Endothelial cell of umbilical vein (primary cell): ENCODE data around the gene CASP6. TPM values are rescaled to one million over a fixed set of nuclear protein-coding genes. Genes with fewer than 3 reads are reported as not detected.
A peak's percentile ranks its signal among the peaks of the same experiment; 100 is the strongest.

ENCODE experiments used
- BruUV-seq: library from RNA; stranded (reverse); fragments of 400-500 nt; replicated peaks from 2 replicates; lab custom pipeline; 2021; lab: Mats Ljungman, UMichigan
- CTCF ChIA-PET: fragments of 300-600, 350-600 bp; sonication (Branson Sonifier 250); formaldehyde crosslinking; loops from one replicate; lab custom pipeline; 2021; ENCODE audit warnings: antibody characterized with exemption, inconsistent platforms; lab: Charles Lee
- POLR2A ChIA-PET: fragments of 300-600, 350-600 bp; sonication (Branson Sonifier 250); formaldehyde crosslinking; loops from one replicate; lab custom pipeline; 2021; ENCODE audit warnings: antibody characterized with exemption, inconsistent platforms; lab: Charles Lee
- DNase-seq: peaks from one replicate; pipeline ENCODE4 v3.0.0-alpha.2; 2011; ENCODE audit warnings: low read depth, low spot score
- FAIRE-seq: peaks from 2 replicates; lab custom pipeline; 2011; peaks lifted over from hg19 to GRCh38; lab: Jason Lieb, UNC
- H2AFZ ChIP-seq: 2 replicates; pipeline ENCODE4 v1.6.0; 2012; ENCODE audit warnings: low read depth, low read length, control low read depth, inconsistent platforms
- H3K27ac ChIP-seq: 2 replicates; pipeline ENCODE4 v1.5.1; 2011; ENCODE audit warnings: low read depth, mild to moderate bottlenecking, control low read depth, low read length, moderate library complexity; ENCODE audit not compliant: insufficient read depth
- H3K27me3 ChIP-seq, 2 experiments: 2 replicates each; pipeline versions ENCODE4 v1.6.0 to v1.6.1; 2011; ENCODE audit warnings: low read length in 2 of 2, mixed read lengths in 1 of 2; ENCODE audit not compliant: control insufficient read depth in 2 of 2, insufficient read depth in 2 of 2
- H3K36me3 ChIP-seq, 2 experiments: 2 replicates in 1 of 2; 3 replicates in 1 of 2; pipeline ENCODE4 v1.5.1; 2011; ENCODE audit warnings: low read length in 2 of 2, mild to moderate bottlenecking in 1 of 2, moderate library complexity in 1 of 2; ENCODE audit not compliant: control insufficient read depth in 2 of 2, insufficient read depth in 2 of 2; ENCODE audit errors: extremely low read depth in 1 of 2
- H3K4me1 ChIP-seq: 3 replicates; pipeline ENCODE4 v1.5.1; 2011; ENCODE audit warnings: mild to moderate bottlenecking, low read length; ENCODE audit not compliant: control insufficient read depth, insufficient read depth; ENCODE audit errors: extremely low read depth
- H3K4me2 ChIP-seq: 2 replicates; pipeline ENCODE4 v1.6.1; 2011; ENCODE audit warnings: low read length, control low read depth, mixed read lengths; ENCODE audit not compliant: insufficient read depth
- H3K4me3 ChIP-seq, 3 experiments: fragments of 200-600 bp in 1 of 3; sonication (generic), shearing (Covaris generic) in 1 of 3; replicated peaks in 1 of 3; 2 replicates each; pipeline ENCODE4 v1.5.1; 2011 to 2016; ENCODE audit warnings: control low read depth in 3 of 3, low read length in 3 of 3, mild to moderate bottlenecking in 2 of 3, inconsistent platforms in 1 of 3, low read depth in 1 of 3, moderate library complexity in 1 of 3; ENCODE audit not compliant: insufficient read depth in 1 of 3
- H3K79me2 ChIP-seq: 2 replicates; pipeline ENCODE4 v1.6.0; 2012; ENCODE audit warnings: low read length, inconsistent platforms; ENCODE audit not compliant: control insufficient read depth, insufficient read depth
- H3K9ac ChIP-seq: replicated peaks from 2 replicates; pipeline ENCODE3; 2011; ENCODE audit warnings: low read length, control low read depth; ENCODE audit not compliant: insufficient read depth; ENCODE audit errors: extremely low read depth
- H3K9me1 ChIP-seq: replicated peaks from 3 replicates; pipeline ENCODE4 v1.6.0; 2011; ENCODE audit warnings: mild to moderate bottlenecking, low read length; ENCODE audit not compliant: control insufficient read depth, insufficient read depth; ENCODE audit errors: extremely low read depth
- H3K9me3 ChIP-seq: replicated peaks from 2 replicates; pipeline ENCODE4 v1.5.1; 2012; ENCODE audit warnings: low read length, inconsistent platforms; ENCODE audit not compliant: control insufficient read depth, insufficient read depth
- H4K20me1 ChIP-seq: replicated peaks from 2 replicates; pipeline ENCODE3; 2011; ENCODE audit warnings: mild to moderate bottlenecking, low read length; ENCODE audit not compliant: control insufficient read depth, insufficient read depth; ENCODE audit errors: extremely low read depth
- EZH2 ChIP-seq: IDR thresholded peaks from 2 replicates; pipeline ENCODE4 v1.6.1; 2012; ENCODE audit warnings: borderline replicate concordance, low read depth, mild to moderate bottlenecking, moderate library complexity, low read length, inconsistent platforms; ENCODE audit not compliant: severe bottlenecking
- FOS ChIP-seq: IDR thresholded peaks from 2 replicates; pipeline ENCODE4 v1.6.1; 2011; ENCODE audit warnings: mild to moderate bottlenecking, low read length, moderate library complexity, borderline replicate concordance; ENCODE audit not compliant: insufficient read depth
- GATA2 ChIP-seq: IDR thresholded peaks from 2 replicates; pipeline ENCODE4 v1.7.0; 2011; ENCODE audit warnings: low read depth, mild to moderate bottlenecking, moderate library complexity, mixed read lengths, low read length; ENCODE audit not compliant: insufficient read length, insufficient read depth
- JUN ChIP-seq: IDR thresholded peaks from 2 replicates; pipeline ENCODE4 v1.6.1; 2011; ENCODE audit warnings: borderline replicate concordance, low read depth; ENCODE audit not compliant: insufficient read length, insufficient read depth
- MYC ChIP-seq: IDR thresholded peaks from one replicate; pipeline ENCODE4 v1.6.1; 2011; ENCODE audit warnings: mild to moderate bottlenecking, low read depth, low read length
- POLR2A ChIP-seq: IDR thresholded peaks from 2 replicates; pipeline ENCODE4 v1.6.1; 2012; ENCODE audit warnings: low read depth, mild to moderate bottlenecking, control low read depth, low read length
- POLR2AphosphoS5 ChIP-seq: IDR thresholded peaks from 2 replicates; pipeline ENCODE4 v1.6.1; 2012; ENCODE audit warnings: low read depth, mild to moderate bottlenecking, control low read depth, low read length, moderate library complexity; ENCODE audit not compliant: insufficient read depth
- dilution Hi-C: fragments of 300-500 bp; cut with MboI; formaldehyde crosslinking; loops from one replicate; pipeline ENCODE4 v1.15.0; 2019; ENCODE audit warnings: low sequenced_read_pairs; ENCODE audit not compliant: extremely low pct_ligation_motif_present
- intact Hi-C: fragments of 100-400 bp; cut with micrococcal nuclease; formaldehyde crosslinking; loops from one replicate; pipeline ENCODE4 v1.10.0; 2022
- polyA plus RNA-seq, 4 experiments: library from polyadenylated mRNA; depleted of rRNA in 3 of 4; stranded (reverse) in 3 of 4; unstranded in 1 of 4; fragments of >200 nt; gene quantifications; 2 replicates each; pipeline versions ENCODE4 v1.2.1 to v1.2.3, GENCODE V29; 2011 to 2012; ENCODE audit warnings: missing spikeins in 1 of 4
- total RNA-seq: library from RNA; stranded (reverse); gene quantifications from 2 replicates; pipeline ENCODE4 v1.2.3, GENCODE V29; 2021
- TF ChIP-seq, protein P1 (sequence below), 2 donors: IDR thresholded peaks; 1 replicate in 1 of 2; 2 replicates in 1 of 2; pipeline ENCODE4 v1.5.1; 2011; ENCODE audit warnings: low read length in 2 of 2, mild to moderate bottlenecking in 2 of 2, moderate library complexity in 2 of 2, control low read depth in 1 of 2, inconsistent platforms in 1 of 2, low read depth in 1 of 2; ENCODE audit not compliant: insufficient read depth in 1 of 2; ENCODE audit errors: extremely low read depth in 1 of 2

The CASP6 gene
- total and polyA plus RNA-seq, 2 donors (not counting 3 experiments of a cell fraction or from before 2014, with no cell fraction given), result 35.4 to 52.1 TPM

- no peak overlapping the region for H2AFZ ChIP-seq
- no peaks in the 10 kb centered on the region for H3K4me1 ChIP-seq
- dilution Hi-C loops, result no loop called here
- H4K20me1 ChIP-seq, result no peaks in the 10 kb centered on the region
- H3K36me3 ChIP-seq, result peaks cover 0 to 2% of the 10 kb centered on the region in 2 experiments
- H3K27ac ChIP-seq, result no peak overlapping the region
- H3K4me2 ChIP-seq, result no peak overlapping the region
- H3K27me3 ChIP-seq, result no peaks in the 10 kb centered on the region
- BruUV-seq, result no TSS peak
- TF ChIP-seq POLR2A (no peak), GATA2 (no peak), MYC (no peak), FOS (peak; percentile 28), JUN (peak; percentile 45), POLR2AphosphoS5 (no peak), EZH2 (no peak)
- TF ChIP-seq, protein P1, sequence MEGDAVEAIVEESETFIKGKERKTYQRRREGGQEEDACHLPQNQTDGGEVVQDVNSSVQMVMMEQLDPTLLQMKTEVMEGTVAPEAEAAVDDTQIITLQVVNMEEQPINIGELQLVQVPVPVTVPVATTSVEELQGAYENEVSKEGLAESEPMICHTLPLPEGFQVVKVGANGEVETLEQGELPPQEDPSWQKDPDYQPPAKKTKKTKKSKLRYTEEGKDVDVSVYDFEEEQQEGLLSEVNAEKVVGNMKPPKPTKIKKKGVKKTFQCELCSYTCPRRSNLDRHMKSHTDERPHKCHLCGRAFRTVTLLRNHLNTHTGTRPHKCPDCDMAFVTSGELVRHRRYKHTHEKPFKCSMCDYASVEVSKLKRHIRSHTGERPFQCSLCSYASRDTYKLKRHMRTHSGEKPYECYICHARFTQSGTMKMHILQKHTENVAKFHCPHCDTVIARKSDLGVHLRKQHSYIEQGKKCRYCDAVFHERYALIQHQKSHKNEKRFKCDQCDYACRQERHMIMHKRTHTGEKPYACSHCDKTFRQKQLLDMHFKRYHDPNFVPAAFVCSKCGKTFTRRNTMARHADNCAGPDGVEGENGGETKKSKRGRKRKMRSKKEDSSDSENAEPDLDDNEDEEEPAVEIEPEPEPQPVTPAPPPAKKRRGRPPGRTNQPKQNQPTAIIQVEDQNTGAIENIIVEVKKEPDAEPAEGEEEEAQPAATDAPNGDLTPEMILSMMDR (IDR thresholded peaks at IDR 0.05; ENCODE audit: extremely low read depth in 1 of 2, insufficient read depth in 1 of 2, low read depth in 1 of 2, low read length in 2 of 2), result no peak
- no peaks in the 10 kb centered on the region for H3K9me3 ChIP-seq
- H3K79me2 ChIP-seq, result no peaks in the 10 kb centered on the region
- H3K9ac ChIP-seq, result no peak overlapping the region
- no peak for DNase-seq
- no peak for FAIRE-seq
- ChIA-PET CTCF (no interaction called here), POLR2A (no interaction called here)
- no peak overlapping the region for H3K4me3 ChIP-seq
- intact Hi-C loops, result no loop called here
- no peaks in the 10 kb centered on the region for H3K9me1 ChIP-seq
These were observed 17.8 kb upstream of the CASP6 start for GRCh38 chr4:109721033-109721432.
